Measurements from ENCODE around the gene PPP1R9B.

PPP1R9B gene

GRCh38 chr17:50161023-50161910 lies 10.8 kb upstream of the PPP1R9B start:
- H3K4me3 ChIP-seq (ENCODE audit: low read depth, low read length), result peak overlapping the region; percentile 69
- H3K36me3 ChIP-seq (ENCODE audit: control insufficient read depth, insufficient read depth, low read length), result no peaks in the 10 kb centered on the region
- H3K4me1 ChIP-seq (ENCODE audit: control insufficient read depth, insufficient read depth, low read length), result peaks cover 3% of the 10 kb centered on the region
- peaks cover 18% of the 10 kb centered on the region for H3K27me3 ChIP-seq (ENCODE audit: control insufficient read depth, insufficient read depth, low read length)
- H3K9me3 ChIP-seq (ENCODE audit: control insufficient read depth, insufficient read depth, low read length), result no peaks in the 10 kb centered on the region
- no peak overlapping the region for H3K9ac ChIP-seq (ENCODE audit: low read depth, low read length)

GRCh38 chr17:50157891-50158290 lies 7.4 kb upstream of the PPP1R9B start:
- Histone ChIP-seq H3K9me3 (ENCODE audit: control insufficient read depth, insufficient read depth, low read length) (no peaks in the 10 kb centered on the region), H3K36me3 (ENCODE audit: control insufficient read depth, insufficient read depth, low read length) (no peaks in the 10 kb centered on the region), H3K27me3 (ENCODE audit: control insufficient read depth, insufficient read depth, low read length) (peaks cover 12% of the 10 kb centered on the region), H3K4me3 (ENCODE audit: low read depth, low read length) (no peak overlapping the region), H3K9ac (ENCODE audit: low read depth, low read length) (no peak overlapping the region), H3K4me1 (ENCODE audit: control insufficient read depth, insufficient read depth, low read length) (peaks cover 3% of the 10 kb centered on the region)

- no peaks in the 10 kb centered on the region for H3K27me3 ChIP-seq (ENCODE audit: control insufficient read depth, insufficient read depth, low read length)
- peaks cover 2% of the 10 kb centered on the region for H3K4me1 ChIP-seq (ENCODE audit: control insufficient read depth, insufficient read depth, low read length)
- no peak overlapping the region for H3K9ac ChIP-seq (ENCODE audit: low read depth, low read length)
- no peak overlapping the region for H3K4me3 ChIP-seq (ENCODE audit: low read depth, low read length)
- no peaks in the 10 kb centered on the region for H3K9me3 ChIP-seq (ENCODE audit: control insufficient read depth, insufficient read depth, low read length)
- no peaks in the 10 kb centered on the region for H3K36me3 ChIP-seq (ENCODE audit: control insufficient read depth, insufficient read depth, low read length)
Measured at GRCh38 chr17:50155115-50155819, 4.8 kb upstream of the PPP1R9B start.

DNA sequence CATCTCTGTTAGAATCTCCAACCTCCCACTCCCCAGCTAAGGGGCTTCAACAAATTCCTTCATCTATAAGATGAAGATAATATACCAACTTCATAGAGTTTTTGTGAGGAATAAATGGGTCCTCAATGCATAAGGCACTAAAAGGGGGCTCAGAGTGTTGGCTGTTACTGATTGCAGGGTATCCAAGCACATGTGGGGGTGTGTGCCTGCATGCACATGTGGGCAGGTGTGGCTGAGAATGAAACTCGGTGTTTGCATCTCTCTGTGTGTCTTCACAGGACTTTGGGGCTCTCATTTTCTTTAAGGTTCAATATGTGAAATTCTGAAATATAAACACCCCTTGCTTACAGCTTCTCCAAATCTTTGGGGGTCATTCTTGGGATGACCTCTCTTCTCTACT lies 4.1 kb upstream of the PPP1R9B start:
- Histone ChIP-seq H3K9ac (ENCODE audit: low read depth, low read length) (no peak overlapping the region), H3K4me1 (ENCODE audit: control insufficient read depth, insufficient read depth, low read length) (peaks cover 2% of the 10 kb centered on the region), H3K4me3 (ENCODE audit: low read depth, low read length) (no peak overlapping the region), H3K9me3 (ENCODE audit: control insufficient read depth, insufficient read depth, low read length) (no peaks in the 10 kb centered on the region), H3K27me3 (ENCODE audit: control insufficient read depth, insufficient read depth, low read length) (peaks cover 2% of the 10 kb centered on the region), H3K36me3 (ENCODE audit: control insufficient read depth, insufficient read depth, low read length) (no peaks in the 10 kb centered on the region)

DNA sequence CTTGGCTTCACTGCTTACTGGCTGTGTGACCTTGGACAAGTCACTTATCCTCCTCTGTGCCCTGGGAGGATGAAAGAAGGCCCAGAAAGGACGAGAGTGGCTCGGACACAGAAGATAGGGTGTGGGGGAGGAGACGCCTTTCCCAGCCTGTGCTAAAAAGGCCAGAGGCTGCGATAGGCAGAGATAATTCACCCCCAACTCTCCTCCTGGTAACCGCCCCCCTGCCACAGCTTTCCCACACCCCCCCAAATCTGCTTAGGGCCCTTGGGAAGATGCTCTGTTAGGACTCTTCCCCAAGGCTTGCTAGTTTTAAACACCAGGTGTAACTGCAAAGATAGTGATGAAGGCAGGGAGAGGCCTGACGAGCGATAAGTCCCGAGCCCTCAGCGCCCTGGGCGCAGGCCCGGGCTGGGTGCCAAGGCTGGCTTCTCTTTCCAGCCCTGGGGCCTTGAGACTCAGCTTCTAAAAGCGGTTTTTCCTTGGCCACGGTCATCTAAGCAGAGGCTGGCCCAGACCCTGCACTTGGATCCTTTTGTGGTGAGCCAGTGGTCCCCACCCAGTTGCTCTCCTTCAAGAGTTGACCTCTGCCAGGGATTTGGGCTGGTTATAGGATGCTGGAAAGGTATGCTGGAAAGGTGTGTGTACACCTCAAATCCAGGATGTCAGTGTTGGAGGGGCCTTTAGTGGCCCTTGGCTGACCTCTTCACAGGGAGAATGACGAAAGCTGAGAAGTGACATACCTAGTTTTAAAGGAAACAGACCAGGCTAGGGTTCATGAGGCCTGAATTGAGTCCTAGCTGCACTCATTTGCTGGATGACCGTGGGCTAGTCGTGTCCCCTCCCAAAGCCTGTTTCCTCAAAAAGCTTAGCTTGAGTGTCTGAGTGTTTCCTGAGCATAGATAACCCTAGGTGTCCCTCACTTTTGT lies 3.4 kb upstream of the PPP1R9B start:
- no peak overlapping the region for H3K9ac ChIP-seq (ENCODE audit: low read depth, low read length)
- peaks cover 2% of the 10 kb centered on the region for H3K4me1 ChIP-seq (ENCODE audit: control insufficient read depth, insufficient read depth, low read length)
- H3K36me3 ChIP-seq (ENCODE audit: control insufficient read depth, insufficient read depth, low read length), result no peaks in the 10 kb centered on the region
- H3K9me3 ChIP-seq (ENCODE audit: control insufficient read depth, insufficient read depth, low read length), result no peaks in the 10 kb centered on the region
- H3K4me3 ChIP-seq (ENCODE audit: low read depth, low read length), result no peak overlapping the region
- peaks cover 3% of the 10 kb centered on the region for H3K27me3 ChIP-seq (ENCODE audit: control insufficient read depth, insufficient read depth, low read length)

DNA sequence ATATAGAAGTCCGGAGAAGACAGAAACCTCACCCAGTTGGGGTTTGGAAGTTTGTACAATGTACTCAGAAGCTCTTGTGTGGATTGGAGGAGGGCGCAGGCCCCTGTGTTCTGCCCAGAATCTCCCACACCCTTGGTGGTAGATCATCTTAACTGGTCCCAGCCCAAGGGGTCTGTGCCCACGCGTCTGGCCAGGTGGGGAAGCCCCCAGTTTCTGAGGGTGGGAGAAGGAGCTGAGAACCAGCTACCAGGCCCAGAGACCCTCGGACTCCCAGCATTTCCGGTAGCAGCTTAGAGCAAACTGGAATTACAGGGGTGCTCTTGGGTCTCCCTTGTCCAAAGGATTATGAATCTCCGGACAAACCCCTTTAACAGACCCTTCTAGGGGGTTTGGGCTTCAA lies 2.3 kb upstream of the PPP1R9B start:
- H3K9me3 ChIP-seq (ENCODE audit: control insufficient read depth, insufficient read depth, low read length), result no peaks in the 10 kb centered on the region
- H3K36me3 ChIP-seq (ENCODE audit: control insufficient read depth, insufficient read depth, low read length), result no peaks in the 10 kb centered on the region
- no peak overlapping the region for H3K9ac ChIP-seq (ENCODE audit: low read depth, low read length)
- no peak overlapping the region for H3K4me3 ChIP-seq (ENCODE audit: low read depth, low read length)
- peaks cover 3% of the 10 kb centered on the region for H3K27me3 ChIP-seq (ENCODE audit: control insufficient read depth, insufficient read depth, low read length)
- peaks cover 2% of the 10 kb centered on the region for H3K4me1 ChIP-seq (ENCODE audit: control insufficient read depth, insufficient read depth, low read length)

DNA sequence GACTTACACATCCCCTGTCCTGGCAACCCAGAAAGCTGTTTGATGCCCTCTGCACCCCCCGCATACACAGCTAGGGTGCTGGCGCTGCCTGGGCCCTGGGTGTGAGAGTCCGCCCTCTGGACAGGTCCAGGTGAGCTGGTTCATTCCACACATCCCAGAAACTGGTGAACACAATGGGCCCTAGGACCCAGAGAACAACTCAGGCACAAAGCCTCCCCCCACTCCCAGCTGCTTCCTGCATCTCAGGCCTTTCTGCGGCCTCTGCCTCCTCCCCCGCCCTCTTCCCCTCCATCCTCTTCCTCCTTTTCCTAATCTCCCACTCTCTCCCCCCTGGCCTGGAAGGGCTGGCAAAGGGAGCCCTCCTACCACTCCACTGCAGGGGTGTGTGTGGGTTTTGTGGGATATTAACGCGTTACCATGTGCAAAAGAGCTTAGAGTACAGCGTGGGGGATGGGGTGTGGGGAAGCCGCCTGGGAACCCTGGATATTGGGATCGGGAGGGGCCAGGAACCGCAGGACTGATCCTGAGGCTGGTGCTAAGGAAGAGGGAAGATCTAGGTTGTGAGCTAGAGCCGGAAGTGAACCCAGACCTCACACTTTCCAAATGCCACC lies 1.6 kb upstream of the PPP1R9B start:
- Histone ChIP-seq H3K4me1 (ENCODE audit: control insufficient read depth, insufficient read depth, low read length) (peaks cover 2% of the 10 kb centered on the region), H3K4me3 (ENCODE audit: low read depth, low read length) (peak overlapping the region; percentile 85), H3K9me3 (ENCODE audit: control insufficient read depth, insufficient read depth, low read length) (no peaks in the 10 kb centered on the region), H3K36me3 (ENCODE audit: control insufficient read depth, insufficient read depth, low read length) (no peaks in the 10 kb centered on the region), H3K9ac (ENCODE audit: low read depth, low read length) (no peak overlapping the region), H3K27me3 (ENCODE audit: control insufficient read depth, insufficient read depth, low read length) (peaks cover 3% of the 10 kb centered on the region)

DNA sequence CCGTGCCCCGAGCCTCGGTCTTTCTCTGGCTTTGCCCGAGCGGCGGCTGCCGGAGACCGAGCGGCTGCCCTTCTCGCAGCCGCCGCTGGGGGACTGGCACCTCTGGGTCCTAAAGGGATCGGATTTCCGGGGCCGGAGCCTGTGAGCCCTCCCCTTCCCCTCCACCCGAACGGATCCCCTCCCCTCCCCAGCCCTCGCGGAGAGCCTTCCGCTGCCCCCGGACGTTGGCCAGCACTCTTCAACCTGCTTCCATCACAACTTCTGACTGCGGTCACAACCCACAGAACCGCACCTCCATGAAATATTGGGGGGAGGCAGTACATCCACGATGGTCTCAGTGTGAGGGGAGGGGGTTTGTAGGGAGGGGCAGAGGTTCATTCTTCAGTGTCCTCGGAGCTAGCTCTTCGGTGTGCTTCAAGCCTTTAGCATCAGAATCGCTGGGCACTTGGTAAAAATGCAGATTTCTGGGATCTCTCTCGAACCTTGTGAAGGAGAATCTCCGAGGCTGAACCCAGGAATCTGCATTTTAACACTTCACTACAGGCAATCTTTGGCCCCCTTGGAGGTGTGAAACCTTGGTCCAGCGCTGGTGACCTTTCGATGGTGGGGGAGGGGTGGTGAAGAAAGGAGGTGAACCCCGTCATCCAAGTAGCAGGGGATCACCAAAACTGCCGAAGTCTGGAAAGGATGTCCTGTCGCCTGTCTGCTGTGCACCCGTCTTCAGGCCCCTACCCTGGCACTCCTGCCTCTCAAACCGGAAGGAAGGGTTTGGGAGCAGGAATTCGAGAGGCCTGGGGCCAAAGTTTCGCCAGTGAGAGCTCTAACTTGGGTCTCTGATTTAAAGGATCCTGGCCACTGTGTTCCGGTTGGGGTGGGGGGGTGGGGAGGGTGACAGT lies 812 bp upstream of the PPP1R9B start:
- Histone ChIP-seq H3K4me3 (ENCODE audit: low read depth, low read length) (peak overlapping the region; percentile 85), H3K4me1 (ENCODE audit: control insufficient read depth, insufficient read depth, low read length) (peaks cover 7% of the 10 kb centered on the region), H3K9me3 (ENCODE audit: control insufficient read depth, insufficient read depth, low read length) (no peaks in the 10 kb centered on the region), H3K9ac (ENCODE audit: low read depth, low read length) (peak overlapping the region; percentile 60), H3K27me3 (ENCODE audit: control insufficient read depth, insufficient read depth, low read length) (peaks cover 3% of the 10 kb centered on the region), H3K36me3 (ENCODE audit: control insufficient read depth, insufficient read depth, low read length) (no peaks in the 10 kb centered on the region)

GRCh38 chr17:50149417-50150353 lies 792 bp downstream of the PPP1R9B start:
- no peak overlapping the region for H3K9ac ChIP-seq (ENCODE audit: low read depth, low read length)
- H3K4me1 ChIP-seq (ENCODE audit: control insufficient read depth, insufficient read depth, low read length), result peaks cover 7% of the 10 kb centered on the region
- H3K36me3 ChIP-seq (ENCODE audit: control insufficient read depth, insufficient read depth, low read length), result peaks cover 4% of the 10 kb centered on the region
- peak overlapping the region; percentile 54 for H3K4me3 ChIP-seq (ENCODE audit: low read depth, low read length)
- H3K9me3 ChIP-seq (ENCODE audit: control insufficient read depth, insufficient read depth, low read length), result no peaks in the 10 kb centered on the region
- H3K27me3 ChIP-seq (ENCODE audit: control insufficient read depth, insufficient read depth, low read length), result peaks cover 3% of the 10 kb centered on the region

GRCh38 chr17:50149091-50149416 lies 1.4 kb downstream of the PPP1R9B start:
- H3K4me3 ChIP-seq (ENCODE audit: low read depth, low read length), result peak overlapping the region; percentile 54
- H3K4me1 ChIP-seq (ENCODE audit: control insufficient read depth, insufficient read depth, low read length), result peaks cover 7% of the 10 kb centered on the region
- H3K36me3 ChIP-seq (ENCODE audit: control insufficient read depth, insufficient read depth, low read length), result peaks cover 6% of the 10 kb centered on the region
- H3K27me3 ChIP-seq (ENCODE audit: control insufficient read depth, insufficient read depth, low read length), result peaks cover 3% of the 10 kb centered on the region
- H3K9ac ChIP-seq (ENCODE audit: low read depth, low read length), result no peak overlapping the region
- no peaks in the 10 kb centered on the region for H3K9me3 ChIP-seq (ENCODE audit: control insufficient read depth, insufficient read depth, low read length)
